IMR-90 (cell line): ENCODE measurements around the gene PPP1CA. TPM values are rescaled to one million over a fixed set of nuclear protein-coding genes. Genes with fewer than 3 reads are reported as not detected.

Source experiments
- ATAC-seq: fragments of 200-7000 bp; cut with Tn5 transposase; 2 replicates; pipeline ENCODE4 v1.9.1; 2020; ENCODE audit warnings: low read depth, mild to moderate bottlenecking, moderate library complexity
- BruUV-seq: library from RNA; stranded (reverse); fragments of 400-500 nt; replicated peaks from 2 replicates; lab custom pipeline; 2021; lab: Mats Ljungman, UMichigan
- CTCF ChIA-PET: fragments of 300-600 bp; formaldehyde crosslinking; extraction: SDS; loops from one replicate; lab custom pipeline; 2021; ENCODE audit warnings: antibody characterized with exemption; lab: Yijun Ruan, JAX
- POLR2A ChIA-PET: fragments of 300-600 bp; sonication (Branson Sonifier 250); formaldehyde crosslinking; loops from one replicate; lab custom pipeline; 2022; ENCODE audit warnings: antibody characterized with exemption; ENCODE audit not compliant: unreplicated experiment; lab: Charles Lee
- DNase-seq: peaks from one replicate; pipeline ENCODE4 v3.0.0; 2013
- H2AFZ ChIP-seq: replicated peaks from 2 replicates; pipeline ENCODE3; 2013; ENCODE audit warnings: low read length, mild to moderate bottlenecking; ENCODE audit not compliant: poor library complexity
- H2AK5ac ChIP-seq: 2 replicates; pipeline ENCODE4 v1.6.1; 2013; ENCODE audit warnings: low read depth, low read length, inconsistent platforms
- H2AK9ac ChIP-seq: replicated peaks from 2 replicates; pipeline ENCODE3; 2013; ENCODE audit warnings: mild to moderate bottlenecking, low read depth, low read length, moderate library complexity; ENCODE audit not compliant: poor library complexity
- H2BK120ac ChIP-seq: 2 replicates; pipeline ENCODE4 v1.6.1; 2013; ENCODE audit warnings: low read depth, low read length, inconsistent platforms
- H2BK15ac ChIP-seq: 3 replicates; pipeline ENCODE4 v1.6.1; 2013; ENCODE audit warnings: low read depth, low read length, inconsistent platforms
- H2BK20ac ChIP-seq: 2 replicates; pipeline ENCODE4 v1.6.1; 2013; ENCODE audit warnings: low read depth, mild to moderate bottlenecking, inconsistent platforms, low read length, moderate library complexity
- H2BK5ac ChIP-seq: 2 replicates; pipeline ENCODE4 v1.6.1; 2013; ENCODE audit warnings: mild to moderate bottlenecking, low read depth, low read length, inconsistent platforms; ENCODE audit not compliant: poor library complexity, severe bottlenecking
- H3K14ac ChIP-seq: replicated peaks from 2 replicates; pipeline ENCODE4 v1.6.1; 2013; ENCODE audit warnings: low read depth, low read length, inconsistent platforms
- H3K18ac ChIP-seq: 2 replicates; pipeline ENCODE4 v1.6.1; 2013; ENCODE audit warnings: low read depth, low read length, control low read depth
- H3K23ac ChIP-seq: 2 replicates; pipeline ENCODE4 v1.6.1; 2013; ENCODE audit warnings: low read depth, low read length, inconsistent platforms
- H3K27ac ChIP-seq: 2 replicates; pipeline ENCODE4 v1.5.1; 2013; ENCODE audit warnings: mild to moderate bottlenecking, control low read depth, low read length; ENCODE audit not compliant: insufficient read depth
- H3K27me3 ChIP-seq: 2 replicates; pipeline ENCODE4 v1.6.1; 2013; ENCODE audit warnings: low read length; ENCODE audit not compliant: control insufficient read depth, insufficient read depth
- H3K36me3 ChIP-seq: 2 replicates; pipeline ENCODE4 v1.6.1; 2013; ENCODE audit warnings: low read length, mixed read lengths; ENCODE audit not compliant: control insufficient read depth, insufficient read depth
- H3K4ac ChIP-seq: 2 replicates; pipeline ENCODE4 v1.6.1; 2013; ENCODE audit warnings: low read depth, low read length, inconsistent platforms
- H3K4me1 ChIP-seq: 2 replicates; pipeline ENCODE4 v1.6.1; 2013; ENCODE audit warnings: low read length, mixed read lengths; ENCODE audit not compliant: control insufficient read depth, insufficient read depth
- H3K4me2 ChIP-seq: 2 replicates; pipeline ENCODE4 v1.6.1; 2013; ENCODE audit warnings: low read depth, mild to moderate bottlenecking, control low read depth, low read length, moderate library complexity
- H3K4me3 ChIP-seq: 2 replicates; pipeline ENCODE4 v1.5.1; 2013; ENCODE audit warnings: low read depth, mild to moderate bottlenecking, control low read depth, low read length, moderate library complexity; ENCODE audit not compliant: insufficient read depth
- H3K56ac ChIP-seq: 2 replicates; pipeline ENCODE4 v1.6.1; 2013; ENCODE audit warnings: low read length, inconsistent platforms; ENCODE audit not compliant: insufficient read depth; ENCODE audit errors: extremely low read depth
- H3K79me1 ChIP-seq, 2 experiments: 2 replicates each; pipeline ENCODE4 v1.6.1; 2013; ENCODE audit warnings: low read length in 2 of 2, inconsistent platforms in 1 of 2, low read depth in 1 of 2
- H3K9ac ChIP-seq: 2 replicates; pipeline ENCODE4 v1.6.1; 2013; ENCODE audit warnings: low read depth, low read length, control low read depth
- H3K9me1 ChIP-seq: 2 replicates; pipeline ENCODE4 v1.6.1; 2013; ENCODE audit warnings: low read length, inconsistent platforms; ENCODE audit not compliant: insufficient read depth
- H3K9me3 ChIP-seq: 2 replicates; pipeline ENCODE4 v1.6.1; 2013; ENCODE audit warnings: low read length; ENCODE audit not compliant: control insufficient read depth, insufficient read depth
- H4K20me1 ChIP-seq: 2 replicates; pipeline ENCODE4 v1.6.1; 2013; ENCODE audit warnings: low read length, inconsistent platforms; ENCODE audit not compliant: insufficient read depth
- H4K5ac ChIP-seq: 2 replicates; pipeline ENCODE4 v1.6.1; 2013; ENCODE audit warnings: mild to moderate bottlenecking, low read depth, low read length, control low read depth
- H4K8ac ChIP-seq, 2 experiments: 2 replicates each; pipeline ENCODE4 v1.6.1; 2013; ENCODE audit warnings: low read depth in 2 of 2, low read length in 2 of 2, control low read depth in 1 of 2, inconsistent platforms in 1 of 2
- H4K91ac ChIP-seq: 2 replicates; pipeline ENCODE4 v1.6.1; 2013; ENCODE audit warnings: low read depth, low read length, inconsistent platforms; ENCODE audit not compliant: insufficient read depth
- CEBPB ChIP-seq: IDR thresholded peaks from 2 replicates; pipeline ENCODE4 v1.6.1; 2012; ENCODE audit warnings: low read depth, low read length, improper control_type of control experiment
- MXI1 ChIP-seq: IDR thresholded peaks from 2 replicates; pipeline ENCODE4 v1.6.1; 2012; ENCODE audit warnings: low read depth, mild to moderate bottlenecking, low read length, moderate library complexity, borderline replicate concordance
- POLR2A ChIP-seq: IDR thresholded peaks from 2 replicates; pipeline ENCODE4 v1.6.1; 2012; ENCODE audit warnings: mild to moderate bottlenecking, low read depth, low read length
- RAD21 ChIP-seq: IDR thresholded peaks from 2 replicates; pipeline ENCODE4 v1.6.1; 2012; ENCODE audit warnings: low read length, improper control_type of control experiment
- SMC3 ChIP-seq: fragments of 150-350 bp; IDR thresholded peaks from 2 replicates; pipeline ENCODE4 v1.6.1; 2016; ENCODE audit warnings: low read depth, mild to moderate bottlenecking, antibody characterized with exemption, low read length, moderate library complexity
- WGBS, 2 experiments: methylation state at CpG; one replicate each; pipeline versions ENCODE4 v1.1.5 to v1.1.7; 2013; ENCODE audit warnings: missing lambda C conversion rate in 2 of 2; ENCODE audit not compliant: insufficient read length in 1 of 2; ENCODE audit errors: extremely low coverage in 2 of 2; 5-methylcytosine and 5-hydroxymethylcytosine counted together
- dilution Hi-C: fragments of 300-500 bp; cut with HindIII; formaldehyde crosslinking; loops from one replicate; pipeline ENCODE4 v1.14.3; 2018; ENCODE audit warnings: low sequenced_read_pairs; ENCODE audit not compliant: unreplicated experiment
- in situ Hi-C: fragments of 300-500 bp; cut with MboI; formaldehyde crosslinking; loops from 3 replicates; pipeline ENCODE4 v1.14.3; 2019; ENCODE audit warnings: low sequenced_read_pairs, inconsistent platforms, mixed read lengths
- intact Hi-C: fragments of 100-400 bp; cut with micrococcal nuclease; formaldehyde crosslinking; loops from 2 replicates; pipeline ENCODE4 v1.10.0; 2022
- polyA plus RNA-seq, 3 experiments: library from polyadenylated mRNA; depleted of rRNA; stranded (reverse); fragments of >200 nt; gene quantifications; 2 replicates each; pipeline ENCODE4 v1.2.3, GENCODE V29; 2012; ENCODE audit warnings: low replicate concordance in 1 of 3
- total RNA-seq: library from RNA; depleted of rRNA; stranded (reverse); fragments of >200 nt; gene quantifications from 2 replicates; pipeline ENCODE4 v1.2.3, GENCODE V29; 2012

PPP1CA gene
- total and polyA plus RNA-seq, 2 of the 4 experiments (the other 2 are of a cell fraction): 228 to 313 TPM

DNA sequence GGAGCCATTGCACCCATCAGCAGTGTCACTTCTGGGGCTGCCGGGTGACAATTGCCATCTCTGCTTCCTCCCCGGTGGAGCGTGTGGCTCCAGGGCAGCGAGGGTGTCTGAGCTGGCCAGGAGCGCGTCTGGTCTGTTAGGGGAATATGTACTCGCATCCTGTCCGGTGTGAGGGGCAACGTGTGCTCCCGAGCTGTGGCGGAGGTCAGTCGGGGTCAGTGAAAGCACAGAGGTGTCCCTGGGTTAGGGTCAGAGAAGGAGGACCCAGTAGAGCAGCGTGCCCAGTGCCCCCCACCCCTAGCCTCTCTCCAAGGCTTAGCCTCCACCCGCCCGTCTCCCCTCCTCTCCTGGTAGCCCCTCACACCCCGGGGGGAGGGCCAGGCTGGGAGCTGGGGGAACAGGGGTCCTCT, 29.7 kb downstream of the PPP1CA start:
- peaks cover 36% of the 10 kb centered on the region for H3K9me1 ChIP-seq
- peaks cover 5 to 50% of the 10 kb centered on the region in 2 experiments; a peak in 3 of 4 replicates for H3K79me1 ChIP-seq
- H3K9ac ChIP-seq: peak overlapping the region; percentile 73
- peak overlapping the region; percentile 89 for H3K14ac ChIP-seq
- peak overlapping the region; percentile 52 for H3K4me3 ChIP-seq
- BruUV-seq: no TSS peak
- dilution Hi-C loops (no loop called here), intact Hi-C loops (loop anchor here (2.0 kb wide), 1 partner anchor 15 kb away; no protein-coding TSS in a partner anchor), in situ Hi-C loops (no loop called here)
- POLR2A ChIA-PET: no interaction called here
- H4K91ac ChIP-seq: peak overlapping the region; percentile 88
- peak overlapping the region; percentile 92 for H3K4ac ChIP-seq
- peak overlapping the region; percentile 98 for H2AK5ac ChIP-seq
- H2BK15ac ChIP-seq: peak overlapping the region; percentile 36; the same call in 1 of the 3 replicates
- DNase-seq (no peak), ATAC-seq (no peak)
- H3K18ac ChIP-seq: peak overlapping the region; percentile 18
- H3K36me3 ChIP-seq: peaks cover 3% of the 10 kb centered on the region; the same call in 1 of the 2 replicates
- peak overlapping the region; percentile 83 for H2BK120ac ChIP-seq
- H3K56ac ChIP-seq: peak overlapping the region; percentile 43; the same call in 1 of the 2 replicates
- H3K27me3 ChIP-seq: no peaks in the 10 kb centered on the region
- CTCF ChIA-PET: interaction anchor here (0.7 to 2.3 kb wide), 3 partner anchors 15 to 26 kb away, joined by 3 to 6 read pairs (median 3); no protein-coding TSS in a partner anchor
- no peak for TF ChIP-seq SMC3
- no peak for TF ChIP-seq MXI1
- TF ChIP-seq POLR2A: no peak
- TF ChIP-seq CEBPB: no peak
- TF ChIP-seq RAD21: no peak
- H3K23ac ChIP-seq: peak overlapping the region; percentile 99
- H2AFZ ChIP-seq: peak overlapping the region; percentile 60
- peak overlapping the region; percentile 34 for H3K27ac ChIP-seq
- peak overlapping the region; percentile 57; the same call in 1 of the 2 replicates for H2BK20ac ChIP-seq
- peaks cover 47% of the 10 kb centered on the region for H4K20me1 ChIP-seq
- H4K5ac ChIP-seq: peak overlapping the region; percentile 27
- 0% methylated on average over 1 of the region's 16 CpGs; no CpG with 5 or more reads in 1 of the 2 experiments for WGBS, 2 experiments
- peak overlapping the region; percentile 71 for H3K4me2 ChIP-seq
- H2BK5ac ChIP-seq: peak overlapping the region; percentile 63
- H3K4me1 ChIP-seq: peaks cover 52% of the 10 kb centered on the region
- H3K9me3 ChIP-seq: no peaks in the 10 kb centered on the region
- peak overlapping the region; percentile 95 for H2AK9ac ChIP-seq
- H4K8ac ChIP-seq: peak overlapping the region; percentile 13 to 78; a peak in 2 of 4 replicates
